C4-2B (cell line): ENCODE results near the gene RYR3.

Source experiments
- ZFX ChIP-seq: fragments of 450-650 bp; IDR thresholded peaks from 2 replicates; pipeline ENCODE4 v1.6.1; 2017
- TF ChIP-seq, protein P1 (sequence below): fragments of 450-650 bp; conservative IDR thresholded peaks from 2 replicates; pipeline ENCODE4 v1.5.1; 2017; ENCODE audit warnings: mild to moderate bottlenecking

DNA sequence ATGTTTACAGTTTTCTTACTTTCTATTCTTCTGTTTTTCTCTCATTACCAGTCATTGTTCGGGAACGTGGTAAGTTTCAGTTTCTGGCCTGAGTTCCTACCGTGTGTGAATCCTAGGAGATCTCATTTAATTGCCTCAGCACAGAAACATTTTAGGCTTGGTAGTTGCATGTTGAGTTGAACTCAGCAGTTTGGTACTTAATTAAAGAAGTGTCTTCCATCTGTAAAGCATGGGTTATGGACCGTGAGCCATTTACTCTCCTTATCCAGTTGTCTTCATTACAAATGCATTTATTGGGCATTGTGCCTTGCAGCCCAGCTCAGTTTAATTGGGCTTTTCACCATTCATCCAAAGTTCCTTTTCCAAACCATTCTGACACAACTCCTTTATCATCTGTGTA, 515.4 kb downstream of the RYR3 start:
- TF ChIP-seq, protein P1, sequence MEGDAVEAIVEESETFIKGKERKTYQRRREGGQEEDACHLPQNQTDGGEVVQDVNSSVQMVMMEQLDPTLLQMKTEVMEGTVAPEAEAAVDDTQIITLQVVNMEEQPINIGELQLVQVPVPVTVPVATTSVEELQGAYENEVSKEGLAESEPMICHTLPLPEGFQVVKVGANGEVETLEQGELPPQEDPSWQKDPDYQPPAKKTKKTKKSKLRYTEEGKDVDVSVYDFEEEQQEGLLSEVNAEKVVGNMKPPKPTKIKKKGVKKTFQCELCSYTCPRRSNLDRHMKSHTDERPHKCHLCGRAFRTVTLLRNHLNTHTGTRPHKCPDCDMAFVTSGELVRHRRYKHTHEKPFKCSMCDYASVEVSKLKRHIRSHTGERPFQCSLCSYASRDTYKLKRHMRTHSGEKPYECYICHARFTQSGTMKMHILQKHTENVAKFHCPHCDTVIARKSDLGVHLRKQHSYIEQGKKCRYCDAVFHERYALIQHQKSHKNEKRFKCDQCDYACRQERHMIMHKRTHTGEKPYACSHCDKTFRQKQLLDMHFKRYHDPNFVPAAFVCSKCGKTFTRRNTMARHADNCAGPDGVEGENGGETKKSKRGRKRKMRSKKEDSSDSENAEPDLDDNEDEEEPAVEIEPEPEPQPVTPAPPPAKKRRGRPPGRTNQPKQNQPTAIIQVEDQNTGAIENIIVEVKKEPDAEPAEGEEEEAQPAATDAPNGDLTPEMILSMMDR = no peak
- no peak for TF ChIP-seq ZFX
